GM21737 (cell line): ENCODE data around the gene ALDH1B1.

Experiments used
- ATAC-seq: cut with Tn5 transposase; IDR thresholded peaks from one replicate; pipeline ENCODE4 v1.9.1; 2021; ENCODE audit warnings: mild to moderate bottlenecking, moderate library complexity; ENCODE audit not compliant: unreplicated experiment

The ALDH1B1 gene

GRCh38 chr9:38392235-38393127, at the start of gene ALDH1B1:
Gene ALDH1B1 (plus strand): TSS chr9:38392702. CDS start chr9:38395749, 3,047 bp downstream.
- ATAC-seq: peak; percentile 98

GRCh38 chr9:38343037-38343436, 49.5 kb upstream of the ALDH1B1 start:
- no peak for ATAC-seq

- no peak for ATAC-seq
Observed at GRCh38 chr9:38343552-38343951, 49.0 kb upstream of the ALDH1B1 start.

DNA sequence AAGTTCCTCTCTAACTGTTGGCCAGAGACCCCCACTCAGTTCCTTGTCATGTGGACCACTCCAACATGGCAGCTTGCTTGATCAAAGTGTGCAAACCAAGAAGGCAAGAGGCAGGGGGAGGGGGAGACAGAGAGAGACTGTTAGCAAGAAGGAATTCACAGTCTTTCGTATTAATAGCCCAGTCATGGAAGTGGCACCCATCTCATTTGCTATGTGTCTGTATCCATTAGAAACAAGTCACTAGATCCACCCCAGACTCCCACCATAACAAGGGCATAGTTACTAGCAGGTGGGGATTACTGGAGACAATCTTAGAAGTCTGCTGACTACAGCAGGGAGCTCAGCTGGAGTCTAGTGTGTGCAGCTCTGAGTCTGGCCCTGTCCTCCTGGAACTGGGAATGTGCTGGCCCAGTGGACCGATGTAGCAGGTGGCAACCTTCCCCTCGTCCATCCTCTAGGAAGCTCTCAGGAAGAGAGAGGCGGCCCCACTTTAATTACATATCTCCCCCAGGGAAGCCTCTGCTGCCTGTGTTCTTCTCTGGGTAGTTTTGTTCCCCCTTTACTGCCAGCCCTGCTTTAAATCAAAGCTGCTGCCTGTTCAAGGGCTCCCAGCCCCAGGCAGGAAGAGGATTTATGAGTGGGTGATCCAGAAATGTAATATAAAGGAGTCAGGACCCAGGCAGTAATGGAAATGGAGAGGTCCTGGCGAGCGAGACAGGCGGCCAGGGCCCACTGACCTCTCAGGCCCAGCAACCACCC, 47.8 kb upstream of the ALDH1B1 start:
- ATAC-seq: no peak

GRCh38 chr9:38345851-38346755, 46.4 kb upstream of the ALDH1B1 start:
- no peak for ATAC-seq

DNA sequence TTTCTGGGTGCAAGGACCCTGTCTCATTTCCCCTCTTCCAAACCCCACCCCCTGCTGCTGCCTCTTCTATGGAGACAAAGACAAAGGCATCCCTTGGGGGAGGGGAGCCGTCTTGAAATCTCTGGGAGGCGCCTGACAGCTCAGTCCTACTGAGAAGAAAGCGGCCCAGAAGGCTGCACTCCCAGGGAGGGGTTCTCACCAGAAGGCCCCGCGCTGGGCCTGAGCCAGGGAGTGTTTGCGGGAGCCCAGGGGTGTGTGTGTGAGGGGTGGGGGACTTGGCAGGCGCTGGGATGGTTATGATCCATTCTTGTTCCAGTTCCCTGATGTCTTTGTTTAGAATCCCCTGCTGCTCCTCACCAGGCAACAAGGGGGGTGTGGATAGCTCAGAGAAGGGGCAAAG, 45.7 kb upstream of the ALDH1B1 start:
- no peak for ATAC-seq

- no peak for ATAC-seq
Observed at GRCh38 chr9:38347271-38347671, 45.2 kb upstream of the ALDH1B1 start.

GRCh38 chr9:38347946-38348345, 44.6 kb upstream of the ALDH1B1 start:
- ATAC-seq: no peak

GRCh38 chr9:38350529-38350928, 42.0 kb upstream of the ALDH1B1 start:
- ATAC-seq: no peak

DNA sequence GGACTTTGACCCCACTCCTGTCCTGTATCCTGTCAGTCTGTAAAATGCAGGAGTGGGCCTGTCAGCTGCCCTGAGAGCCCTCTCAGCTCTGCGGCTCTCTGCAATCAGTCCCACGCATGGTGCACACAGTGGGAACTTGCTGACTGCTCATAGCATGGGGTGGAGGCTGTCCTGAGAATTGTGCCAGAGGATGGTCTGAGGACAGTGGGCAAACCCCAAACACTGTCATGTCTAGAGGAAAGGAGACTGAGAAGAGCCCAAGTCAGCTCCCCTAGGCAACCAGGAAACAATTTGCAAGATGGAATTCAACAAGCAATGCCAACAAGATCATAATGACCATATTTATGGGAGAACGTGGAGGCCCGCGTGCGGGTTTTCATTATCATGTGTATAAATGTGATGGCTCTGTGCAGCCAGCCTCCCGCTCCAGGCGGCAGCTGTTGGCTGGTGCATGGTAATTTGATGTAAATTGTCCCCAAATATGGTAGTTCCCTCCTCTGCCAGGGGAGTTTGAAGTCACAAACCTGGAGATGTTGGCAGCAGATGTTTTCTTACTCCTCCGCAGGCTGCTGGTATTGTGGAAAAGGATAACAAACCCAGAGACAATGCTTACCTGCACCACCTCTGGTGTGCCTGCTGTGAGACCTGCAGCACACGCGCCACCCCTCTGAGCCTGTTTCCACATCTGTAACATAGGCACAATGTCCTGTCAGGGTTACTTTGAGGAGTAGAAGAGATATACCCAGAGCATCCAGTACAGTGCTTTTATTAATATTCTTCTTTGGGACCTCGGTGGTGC, 39.8 kb upstream of the ALDH1B1 start:
- ATAC-seq: no peak

DNA sequence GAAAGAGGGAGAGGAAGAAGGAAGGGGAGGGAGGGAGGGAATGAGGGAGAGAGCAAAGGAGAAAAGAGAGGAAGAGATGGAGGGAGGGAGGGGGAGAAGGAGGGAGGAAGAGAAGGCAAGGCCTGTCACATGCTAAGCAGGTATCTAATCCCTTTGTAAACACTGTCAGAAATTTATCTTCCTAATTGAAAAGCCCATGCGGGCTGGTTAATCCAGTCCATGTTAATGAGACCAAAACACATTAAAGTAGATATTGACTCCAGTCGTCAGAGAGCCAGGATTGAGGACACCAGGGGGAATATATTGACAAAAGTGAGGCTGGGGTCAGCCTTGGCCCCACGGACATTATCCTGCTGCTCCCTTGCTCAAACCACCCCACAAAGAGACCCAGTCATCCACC, 37.4 kb upstream of the ALDH1B1 start:
- ATAC-seq: no peak

DNA sequence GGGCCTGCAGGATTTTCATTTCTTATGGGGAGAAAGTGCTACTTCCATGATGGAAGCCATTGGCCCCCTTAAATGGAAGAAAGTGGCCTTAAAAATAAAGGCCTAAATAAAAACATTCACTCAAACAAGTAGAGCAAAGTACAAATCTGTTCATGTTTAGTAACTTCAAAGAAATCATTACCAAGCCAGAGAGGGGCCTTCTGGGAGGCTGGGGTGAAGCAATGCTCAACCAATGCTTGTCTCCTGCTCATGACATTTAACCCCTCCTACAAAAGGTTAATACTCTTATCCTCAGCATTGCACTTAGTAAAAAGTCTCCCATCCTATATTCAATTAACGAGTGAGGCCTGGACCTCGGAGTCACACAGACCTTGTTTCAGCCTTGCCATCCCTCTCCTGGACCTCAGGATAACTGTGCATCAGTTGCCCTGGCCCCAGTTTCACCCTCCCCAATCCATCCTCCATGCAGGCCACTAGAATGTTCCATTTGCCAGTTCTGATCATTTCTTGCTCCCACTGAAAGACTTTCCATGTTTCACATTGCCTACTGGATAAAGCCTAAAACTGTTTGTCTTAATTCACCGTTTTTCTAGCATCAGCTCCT, 36.9 kb upstream of the ALDH1B1 start:
- ATAC-seq: no peak

DNA sequence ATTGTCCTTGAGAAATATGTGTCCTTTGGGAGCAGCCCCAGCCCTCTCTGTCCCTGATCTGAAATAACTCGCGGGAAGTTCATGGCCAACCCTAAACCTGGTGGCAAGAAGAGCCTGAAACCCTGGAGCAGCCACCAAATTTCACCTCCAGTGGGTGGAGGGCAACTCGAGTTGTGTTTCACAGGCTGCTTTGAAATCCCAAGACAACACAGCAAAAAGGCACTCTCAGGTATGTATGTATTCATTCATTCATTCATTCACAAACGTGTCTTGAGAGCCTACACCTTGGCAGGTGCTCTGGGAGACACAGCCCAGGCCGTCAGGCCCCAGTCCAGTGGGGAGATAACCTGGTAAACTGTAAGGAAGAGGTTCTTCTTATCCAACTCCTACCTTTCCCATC, 35.7 kb upstream of the ALDH1B1 start:
- no peak for ATAC-seq

DNA sequence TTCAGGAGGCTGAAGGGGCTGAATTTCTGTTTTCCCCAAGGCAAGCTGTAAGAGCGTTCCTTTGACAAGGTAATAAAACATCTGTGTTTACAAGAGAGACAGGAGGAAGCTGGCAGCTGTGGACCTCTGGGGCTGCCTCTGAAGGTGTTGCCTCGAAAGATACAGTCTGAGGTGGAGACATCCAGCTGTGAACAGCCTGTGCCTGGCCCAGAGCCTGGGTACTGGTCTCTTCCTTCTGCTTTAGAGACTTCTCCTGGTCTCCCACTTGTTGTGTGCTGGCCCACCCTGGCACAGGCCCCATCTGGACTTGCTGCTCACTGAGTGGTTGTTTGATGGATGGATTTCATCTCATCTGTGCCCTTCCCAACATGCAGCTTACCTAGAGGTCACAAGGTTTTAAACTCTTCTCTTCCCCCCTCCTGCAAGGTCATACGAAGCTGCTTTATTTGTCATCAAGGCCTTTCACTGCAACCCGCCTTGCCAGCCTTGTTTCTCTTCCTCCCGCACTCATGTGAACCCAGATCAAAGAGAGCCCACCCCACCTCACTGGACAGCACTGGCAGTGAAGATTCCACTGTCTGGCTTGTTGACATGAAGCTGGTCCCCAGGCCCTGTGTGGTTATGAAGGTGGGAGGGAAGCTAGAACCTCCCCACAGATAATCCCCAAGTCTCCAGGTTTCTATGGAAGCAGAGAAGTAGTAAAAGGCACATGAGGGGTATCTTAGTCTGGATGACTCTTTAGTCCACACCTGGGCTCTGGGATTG, 35.0 kb upstream of the ALDH1B1 start:
- no peak for ATAC-seq

DNA sequence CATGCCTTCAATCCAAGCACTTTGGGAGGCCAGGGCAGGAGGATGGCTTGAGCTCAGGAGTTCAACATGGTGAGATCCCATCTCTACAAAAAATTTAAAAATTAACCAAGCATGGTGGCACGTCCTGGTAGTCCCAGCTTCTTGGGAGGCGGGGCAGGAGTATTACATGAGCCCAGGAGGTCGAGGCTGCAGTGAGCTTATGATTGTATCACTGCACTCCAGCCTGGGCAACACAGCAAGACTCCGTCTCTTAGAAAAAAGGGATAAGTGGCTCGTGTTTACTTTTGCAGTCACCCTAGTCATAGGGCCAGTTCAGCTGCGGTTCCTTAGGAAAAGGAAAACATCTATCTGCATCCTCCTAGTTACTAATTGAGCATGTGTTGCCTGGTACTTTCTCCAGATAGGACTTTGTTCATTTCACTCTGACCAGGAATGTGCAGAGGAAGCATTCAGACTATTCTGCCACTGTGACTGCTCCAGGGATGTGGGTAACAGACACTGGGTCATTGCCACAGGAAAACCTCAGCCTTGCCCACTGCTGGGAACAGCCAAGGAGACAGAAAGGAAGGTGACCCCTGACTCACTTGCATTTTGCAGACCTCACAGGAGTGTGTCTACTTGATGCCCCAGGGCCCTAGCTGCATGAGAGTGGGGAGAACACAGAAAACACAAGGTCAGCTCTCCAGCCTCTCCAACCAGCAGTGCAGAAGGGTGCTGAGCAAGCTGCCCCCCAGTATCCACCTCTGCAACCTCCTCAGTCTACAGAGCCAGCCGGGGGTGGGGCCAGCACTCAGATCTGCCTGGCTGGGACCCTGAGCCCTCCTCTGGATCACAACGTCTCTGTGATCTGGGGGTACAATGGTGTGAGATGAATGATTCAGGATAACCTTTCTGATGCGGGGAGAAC, 33.9 kb upstream of the ALDH1B1 start:
- no peak for ATAC-seq

DNA sequence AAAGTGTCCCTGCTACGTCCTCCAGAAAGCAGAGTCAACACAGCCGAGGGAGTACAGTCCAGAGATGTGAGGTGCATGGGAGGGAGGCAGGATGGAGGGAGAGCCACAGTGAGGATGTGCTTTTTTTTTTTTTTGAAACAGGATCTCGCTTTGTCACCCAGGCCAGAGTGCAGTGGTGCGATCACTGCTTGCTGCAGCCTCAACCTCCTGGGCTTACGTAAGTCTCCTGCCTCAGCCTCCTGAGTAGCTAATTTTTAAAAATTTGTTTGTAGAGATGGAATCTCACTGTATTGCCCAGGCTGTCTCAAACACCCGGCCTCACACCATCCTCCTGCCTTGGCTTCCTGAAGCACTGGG, 33.2 kb upstream of the ALDH1B1 start:
- no peak for ATAC-seq

GRCh38 chr9:38359689-38360385, 32.7 kb upstream of the ALDH1B1 start:
- ATAC-seq: no peak
